Kidney (tissue), 14 donors: Measurements from ENCODE around the gene C1orf210. TPM values are rescaled to one million over a fixed set of nuclear protein-coding genes. Genes with fewer than 3 reads are reported as not detected.

Source experiments
- DNase-seq, 5 donors: peaks; one replicate each; pipeline ENCODE4 v3.0.0-alpha.2; 2013 to 2020
- FAIRE-seq: peaks from 2 replicates; lab custom pipeline; 2012; peaks lifted over from hg19 to GRCh38; lab: Jason Lieb, UNC
- H3K27ac ChIP-seq, 2 donors: one replicate each; pipeline ENCODE4 v1.7.0; 2013; ENCODE audit warnings: low read depth in 2 of 2, low read length in 2 of 2, inconsistent platforms in 1 of 2
- H3K27me3 ChIP-seq: one replicate; pipeline ENCODE4 v1.7.1; 2013; ENCODE audit warnings: low read length, inconsistent platforms; ENCODE audit not compliant: control insufficient read depth, insufficient read depth
- H3K36me3 ChIP-seq, 3 donors: one replicate each; pipeline versions ENCODE4 v1.7.0 to v1.7.1; 2013; ENCODE audit warnings: low read length in 3 of 3, control low read depth in 1 of 3, inconsistent platforms in 1 of 3; ENCODE audit not compliant: insufficient read depth in 3 of 3, control insufficient read depth in 2 of 3
- H3K4me1 ChIP-seq, 3 donors: one replicate each; pipeline versions ENCODE4 v1.7.0 to v1.7.1; 2013; ENCODE audit warnings: low read length in 3 of 3, inconsistent platforms in 1 of 3, low read depth in 1 of 3; ENCODE audit not compliant: control insufficient read depth in 2 of 3, insufficient read depth in 2 of 3
- H3K4me3 ChIP-seq, 3 donors: one replicate each; pipeline versions ENCODE4 v1.7.0 to v1.8.1; 2013; ENCODE audit warnings: low read length in 3 of 3, control low read depth in 1 of 3, inconsistent platforms in 1 of 3
- H3K9ac ChIP-seq, 3 donors: one replicate each; pipeline versions ENCODE4 v1.7.0 to v1.7.1; 2013; ENCODE audit warnings: low read length in 3 of 3, control low read depth in 1 of 3, inconsistent platforms in 1 of 3
- H3K9me3 ChIP-seq, 3 donors: one replicate each; pipeline versions ENCODE4 v1.7.0 to v1.7.1; 2013; ENCODE audit warnings: low read length in 3 of 3, control low read depth in 1 of 3, inconsistent platforms in 1 of 3; ENCODE audit not compliant: control insufficient read depth in 2 of 3, insufficient read depth in 1 of 3
- CTCF ChIP-seq: IDR thresholded peaks from 3 replicates; pipeline ENCODE4 v1.5.1; 2012; ENCODE audit warnings: mild to moderate bottlenecking, moderate library complexity, borderline replicate concordance; ENCODE audit not compliant: insufficient read depth; ENCODE audit errors: extremely low read depth
- intact Hi-C: fragments of 100-400 bp; cut with DNase I; formaldehyde crosslinking; loops from one replicate; pipeline ENCODE4 v1.11.1; 2022
- polyA plus RNA-seq: library from polyadenylated mRNA; stranded (reverse); fragments of 350-450 nt; fragmentation: Illumina TruSeq; extraction: RNeasy Lipid Tissue Mini Kit (QIAGEN cat#74804); gene quantifications from one replicate; pipeline ENCODE4 v1.2.3, GENCODE V29; 2014; ENCODE audit warnings: low read depth, low replicate concordance; ENCODE audit not compliant: insufficient read depth
- total RNA-seq: library from RNA; stranded (reverse); fragmentation: NEBNext Ultra II Directional; extraction: Animal tissue kit (Norgen Biotek cat#: 25700); gene quantifications from one replicate; pipeline ENCODE4 v1.2.1, GENCODE V29; 2021
- donor health status: control.
- donor health status: control.
- donor health status: control.
- donor health status: control.
- donor health status: control.
- donor health status: DM: yes; HTN: yes; CAD: no.
- donor health status: Normal renal cell carcinoma (clear cell type).

The C1orf210 gene
- total and polyA plus RNA-seq, 2 donors from 2014 or later = 21.1 to 33.3 TPM

- H3K9ac ChIP-seq = no peak overlapping the region
- no peaks in the 10 kb centered on the region for H3K36me3 ChIP-seq
- H3K4me3 ChIP-seq = no peak overlapping the region
- DNase-seq = no peak
- no peak for TF ChIP-seq CTCF
- peaks cover 5 to 22% (median 19%) of the 10 kb centered on the region in 3 donors for H3K4me1 ChIP-seq
- no peaks in the 10 kb centered on the region for H3K27me3 ChIP-seq
- intact Hi-C loops = no loop called here
- no peaks in the 10 kb centered on the region for H3K9me3 ChIP-seq
- H3K27ac ChIP-seq = no peak overlapping the region
- FAIRE-seq = no peak
Measured at GRCh38 chr1:43292216-43292615, 6.8 kb upstream of the C1orf210 start.

DNA sequence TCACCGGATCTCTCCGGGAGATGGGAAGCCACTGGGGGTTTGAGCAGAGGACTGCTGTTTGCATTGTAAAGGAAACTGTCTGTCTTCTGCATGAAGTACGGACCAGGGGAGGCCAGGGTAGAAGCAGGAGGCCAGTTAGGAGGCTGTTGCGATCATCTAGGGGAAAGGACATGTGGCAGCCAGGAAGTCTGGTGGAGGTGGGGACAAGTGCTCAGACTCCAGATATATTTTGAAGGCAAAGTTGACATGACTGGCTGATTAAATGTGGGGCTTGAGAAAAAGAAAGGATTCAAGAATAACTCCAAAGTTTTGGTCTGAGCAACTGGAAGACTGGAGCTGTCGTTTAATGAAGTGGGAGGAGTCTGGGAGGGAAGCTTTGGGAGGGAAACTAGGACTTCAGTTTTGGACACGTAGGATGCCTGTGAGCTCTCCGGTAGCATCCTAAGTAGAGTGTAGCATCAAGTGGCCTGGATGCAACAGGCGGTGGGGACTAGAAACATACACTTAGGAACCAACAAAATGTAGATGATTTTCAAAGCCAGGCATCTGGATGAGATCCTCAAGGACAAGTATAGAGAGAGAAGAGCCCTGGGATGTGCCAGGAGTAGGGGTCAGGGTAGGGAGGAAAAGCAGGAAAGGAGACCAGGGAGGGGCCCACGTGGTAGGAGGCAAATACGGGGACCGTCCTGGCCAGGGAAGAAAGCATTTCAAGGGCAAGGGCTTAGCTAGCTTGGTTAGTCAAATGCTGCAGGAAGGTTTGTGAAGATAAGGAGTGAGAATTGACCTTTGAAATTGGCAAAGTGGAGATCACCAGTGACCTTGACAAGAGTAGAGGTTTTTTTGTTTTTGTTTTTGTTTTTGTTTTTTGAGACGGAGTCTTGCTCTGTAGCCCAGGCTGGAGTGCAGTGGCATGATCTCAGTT lies 3.7 kb upstream of the C1orf210 start:
- TF ChIP-seq CTCF = no peak
- DNase-seq (peak in 1 of 5 donors; percentile 18), FAIRE-seq (no peak)
- Histone ChIP-seq H3K27ac (no peak overlapping the region), H3K27me3 (no peaks in the 10 kb centered on the region), H3K4me3 (no peak overlapping the region), H3K9me3 (no peaks in the 10 kb centered on the region), H3K4me1 (peaks cover 0 to 17% (median 12%) of the 10 kb centered on the region in 3 donors), H3K9ac (no peak overlapping the region), H3K36me3 (no peaks in the 10 kb centered on the region)
- intact Hi-C loops = no loop called here

DNA sequence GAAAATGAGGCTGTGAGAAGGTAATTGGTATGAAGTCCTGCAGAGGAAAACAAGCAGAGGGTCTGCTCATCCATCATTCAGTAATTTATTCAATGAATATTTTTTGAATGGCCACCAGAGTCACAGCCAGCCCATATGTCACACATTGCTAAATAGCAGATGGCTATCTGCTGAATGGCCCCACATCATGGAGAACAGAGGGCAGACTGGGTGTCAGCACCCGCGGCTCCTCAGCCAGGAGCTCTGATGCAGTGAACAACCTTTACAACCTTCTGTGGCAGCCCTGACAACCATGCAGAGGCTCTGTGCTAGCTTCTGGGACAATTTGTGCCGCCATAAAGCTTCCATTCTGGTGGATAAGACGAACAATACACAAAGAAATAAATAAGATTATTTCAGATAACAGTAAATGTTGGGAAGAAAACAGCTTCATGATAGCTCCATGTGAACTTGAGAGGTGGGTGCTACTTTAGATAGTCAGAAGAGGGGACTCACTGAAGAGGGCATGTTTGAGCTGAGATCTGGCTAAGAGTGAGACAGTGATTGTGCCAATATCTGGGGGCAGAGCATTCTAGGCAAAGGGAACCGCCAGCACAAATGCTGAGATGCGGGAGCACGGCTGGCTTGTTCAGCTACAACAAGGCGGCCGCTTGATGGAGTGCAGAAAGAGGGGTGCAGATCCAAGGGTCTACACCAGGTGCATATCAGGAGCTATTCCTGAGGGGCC lies 2.8 kb upstream of the C1orf210 start:
- no peak overlapping the region for H3K9ac ChIP-seq
- no peak overlapping the region for H3K27ac ChIP-seq
- no peaks in the 10 kb centered on the region for H3K27me3 ChIP-seq
- H3K4me3 ChIP-seq = no peak overlapping the region
- no peaks in the 10 kb centered on the region for H3K36me3 ChIP-seq
- peaks cover 0 to 17% (median 10%) of the 10 kb centered on the region in 3 donors for H3K4me1 ChIP-seq
- intact Hi-C loops = no loop called here
- peak in 1 of 5 donors; percentile 47 for DNase-seq
- no peak for TF ChIP-seq CTCF
- FAIRE-seq = no peak
- H3K9me3 ChIP-seq = no peaks in the 10 kb centered on the region
